ENCODE results near the gene MYO3B. TPM values are rescaled to one million over a fixed set of nuclear protein-coding genes. Genes with fewer than 3 reads are reported as not detected.

MYO3B gene
- total RNA-seq, 1 experiment from 2014 or later = 0.09 TPM

- no peak overlapping the region for H3K4me3 Mint-ChIP-seq (ENCODE audit: unreplicated experiment)
- ChIA-PET POLR2A (no interaction called here), CTCF (no interaction called here)
- Histone ChIP-seq H3K36me3 (ENCODE audit: control insufficient read depth, insufficient read depth, low read length) (no peaks in the 10 kb centered on the region), H3K4me1 (peaks cover 4% of the 10 kb centered on the region; the same call in 1 of the 2 replicates), H3K9me3 (no peaks in the 10 kb centered on the region), H3K27me3 (replicated peaks; ENCODE audit: control insufficient read depth, insufficient read depth, low read length) (no peaks in the 10 kb centered on the region), H3K4me3 (ENCODE audit: low read depth, low read length) (no peak overlapping the region)
- no peaks in the 10 kb centered on the region for H3K9me3 Mint-ChIP-seq (ENCODE audit: unreplicated experiment)
- H3K36me3 Mint-ChIP-seq (ENCODE audit: insufficient read depth, unreplicated experiment) = no peaks in the 10 kb centered on the region
- TF ChIP-seq CTCF (IDR thresholded peaks at IDR 0.05; ENCODE audit: insufficient read depth in 1 of 2, low read depth in 1 of 2, low read length in 1 of 2, severe bottlenecking in 1 of 2, unreplicated experiment in 1 of 2) = no peak
- no TSS peak for BruUV-seq (replicated peaks)
- no peaks in the 10 kb centered on the region for H3K27me3 Mint-ChIP-seq (ENCODE audit: insufficient read depth, unreplicated experiment)
- DNase-seq = no peak
- H3K4me1 Mint-ChIP-seq (ENCODE audit: low read depth, unreplicated experiment) = no peaks in the 10 kb centered on the region
- no peak overlapping the region for H3K27ac Mint-ChIP-seq (ENCODE audit: unreplicated experiment)
- intact Hi-C loops (cut with micrococcal nuclease; ENCODE audit: unreplicated experiment) = loop anchor here (10.0 kb wide), 1 partner anchor 174 kb away; no protein-coding TSS in a partner anchor
These were observed 400.7 kb downstream of the MYO3B start for GRCh38 chr2:170578606-170579005.

GRCh38 chr2:170579511-170579910 lies 401.6 kb downstream of the MYO3B start:
- no peak overlapping the region for H3K27ac Mint-ChIP-seq (ENCODE audit: unreplicated experiment)
- intact Hi-C loops (cut with micrococcal nuclease; ENCODE audit: unreplicated experiment) = loop anchor here (10.0 kb wide), 1 partner anchor 175 kb away; no protein-coding TSS in a partner anchor
- POLR2A ChIA-PET = no interaction called here
- Histone ChIP-seq H3K4me1 (no peaks in the 10 kb centered on the region), H3K27me3 (replicated peaks; ENCODE audit: control insufficient read depth, insufficient read depth, low read length) (no peaks in the 10 kb centered on the region), H3K9me3 (no peaks in the 10 kb centered on the region), H3K4me3 (ENCODE audit: low read depth, low read length) (no peak overlapping the region), H3K36me3 (ENCODE audit: control insufficient read depth, insufficient read depth, low read length) (no peaks in the 10 kb centered on the region)
- no peaks in the 10 kb centered on the region for H3K4me1 Mint-ChIP-seq (ENCODE audit: low read depth, unreplicated experiment)
- CTCF ChIA-PET = no interaction called here
- no peak overlapping the region for H3K4me3 Mint-ChIP-seq (ENCODE audit: unreplicated experiment)
- no peak for DNase-seq
- no peaks in the 10 kb centered on the region for H3K9me3 Mint-ChIP-seq (ENCODE audit: unreplicated experiment)
- H3K36me3 Mint-ChIP-seq (ENCODE audit: insufficient read depth, unreplicated experiment) = no peaks in the 10 kb centered on the region
- H3K27me3 Mint-ChIP-seq (ENCODE audit: insufficient read depth, unreplicated experiment) = no peaks in the 10 kb centered on the region
- TF ChIP-seq CTCF (IDR thresholded peaks at IDR 0.05; ENCODE audit: insufficient read depth in 1 of 2, low read depth in 1 of 2, low read length in 1 of 2, severe bottlenecking in 1 of 2, unreplicated experiment in 1 of 2) = no peak
- no TSS peak for BruUV-seq (replicated peaks)

GRCh38 chr2:170582313-170582712 lies 404.4 kb downstream of the MYO3B start:
- intact Hi-C loops (cut with micrococcal nuclease; ENCODE audit: unreplicated experiment) = loop anchor here (10.0 kb wide), 1 partner anchor 232 kb away; the partner anchor contains the start of gene GAD1
- H3K27me3 Mint-ChIP-seq (ENCODE audit: insufficient read depth, unreplicated experiment) = no peaks in the 10 kb centered on the region

More at GRCh38 chr2:170582313-170582712, 404.4 kb downstream of the MYO3B start:
- TF ChIP-seq CTCF (IDR thresholded peaks at IDR 0.05; ENCODE audit: insufficient read depth in 1 of 2, low read depth in 1 of 2, low read length in 1 of 2, severe bottlenecking in 1 of 2, unreplicated experiment in 1 of 2) = no peak
- Histone ChIP-seq H3K4me1 (no peaks in the 10 kb centered on the region), H3K9me3 (no peaks in the 10 kb centered on the region), H3K4me3 (ENCODE audit: low read depth, low read length) (no peak overlapping the region), H3K36me3 (ENCODE audit: control insufficient read depth, insufficient read depth, low read length) (no peaks in the 10 kb centered on the region), H3K27me3 (replicated peaks; ENCODE audit: control insufficient read depth, insufficient read depth, low read length) (0 out of 2 replicates have a peak, but pooled peaks cover 1% of the 10 kb centered on the region)
- POLR2A ChIA-PET = no interaction called here
- Mint-ChIP-seq H3K4me3 (ENCODE audit: unreplicated experiment) (no peak overlapping the region), H3K27ac (ENCODE audit: unreplicated experiment) (no peak overlapping the region), H3K9me3 (ENCODE audit: unreplicated experiment) (no peaks in the 10 kb centered on the region), H3K36me3 (ENCODE audit: insufficient read depth, unreplicated experiment) (no peaks in the 10 kb centered on the region), H3K4me1 (ENCODE audit: low read depth, unreplicated experiment) (no peaks in the 10 kb centered on the region)
- BruUV-seq (replicated peaks) = no TSS peak
- CTCF ChIA-PET = interaction anchor here (0.7 kb wide), 1 partner anchor 212 kb away, joined by 3 read pairs; no protein-coding TSS in a partner anchor
- no peak for DNase-seq

Data from Caco-2 (cell line).